ENCODE results near the gene RHBDL1. TPM values are rescaled to one million over a fixed set of nuclear protein-coding genes. Genes with fewer than 3 reads are reported as not detected.

Gene RHBDL1
- polyA plus RNA-seq, 1 donor from 2014 or later, result 7.2 TPM

- H3F3A ChIP-seq (ENCODE audit: insufficient read depth, low read length, poor library complexity, severe bottlenecking), result no peaks in the 10 kb centered on the region
Measured at GRCh38 chr16:670485-671352, 4.8 kb upstream of the RHBDL1 start.

More at GRCh38 chr16:670485-671352, 4.8 kb upstream of the RHBDL1 start:
- no peaks in the 10 kb centered on the region for H4K20me1 ChIP-seq (ENCODE audit: insufficient read depth)
- H3K79me2 ChIP-seq (replicated peaks; ENCODE audit: insufficient read depth, low read length), result peaks cover 9% of the 10 kb centered on the region
- no peaks in the 10 kb centered on the region for H3K36me3 ChIP-seq (ENCODE audit: insufficient read depth, low read length)
- H3K4me3 ChIP-seq (ENCODE audit: low read length), result no peak overlapping the region
- no peak overlapping the region for H3K27ac ChIP-seq (ENCODE audit: low read length)
- TF ChIP-seq RAD21 (conservative IDR thresholded peaks at IDR 0.05), result no peak
- no peak for TF ChIP-seq MXI1 (conservative IDR thresholded peaks at IDR 0.05; ENCODE audit: poor library complexity, severe bottlenecking)
- no peak for TF ChIP-seq TAF1 (IDR thresholded peaks at IDR 0.05; ENCODE audit: low read depth)
- TF ChIP-seq EP300 (conservative IDR thresholded peaks at IDR 0.05; ENCODE audit: poor library complexity, severe bottlenecking), result no peak
- no peak for TF ChIP-seq CTCF (IDR thresholded peaks at IDR 0.05; ENCODE audit: poor library complexity, severe bottlenecking)
- no peak for TF ChIP-seq POLR2AphosphoS5 (IDR thresholded peaks at IDR 0.05)
- TF ChIP-seq SMC3 (conservative IDR thresholded peaks at IDR 0.05; ENCODE audit: poor library complexity), result no peak
- TF ChIP-seq EZH2 (IDR thresholded peaks at IDR 0.05; ENCODE audit: borderline replicate concordance, insufficient read depth, low read length, poor library complexity, severe bottlenecking), result no peak
- TF ChIP-seq REST (IDR thresholded peaks at IDR 0.05; ENCODE audit: borderline replicate concordance), result no peak
- no peak overlapping the region for H3K4me2 ChIP-seq (ENCODE audit: low read length)
- peaks cover 3% of the 10 kb centered on the region for H3K27me3 ChIP-seq (ENCODE audit: insufficient read depth, low read depth, low read length)
- no peak overlapping the region for H3K9ac ChIP-seq (ENCODE audit: low read length)
- H3K9me2 ChIP-seq (ENCODE audit: insufficient read depth, low read length), result no peaks in the 10 kb centered on the region
- H2AFZ ChIP-seq (ENCODE audit: low read depth, low read length), result no peak overlapping the region
- no peaks in the 10 kb centered on the region for H3K9me3 ChIP-seq (ENCODE audit: low read length)
